SK-N-SH (cell line): Measurements from ENCODE around the gene GK.

Experiments used
- CTCF ChIP-seq: fragments of 200-600 bp; sonication (generic); IDR thresholded peaks from 2 replicates; pipeline ENCODE4 v1.6.1; 2017; ENCODE audit warnings: antibody characterized with exemption, mild to moderate bottlenecking, moderate library complexity
- EP300 ChIP-seq, 2 experiments: IDR thresholded peaks; 2 replicates each; pipeline versions ENCODE4 v1.4.0 to v1.6.1; 2012; ENCODE audit warnings: borderline replicate concordance in 1 of 2, low read depth in 1 of 2, low read length in 1 of 2
- NFIC ChIP-seq: IDR thresholded peaks from 2 replicates; pipeline ENCODE4 v1.4.0; 2012; ENCODE audit warnings: borderline replicate concordance
- POLR2AphosphoS5 ChIP-seq: IDR thresholded peaks from 2 replicates; pipeline ENCODE4 v1.6.1; 2012; ENCODE audit warnings: low read depth, low read length
- RAD21 ChIP-seq: IDR thresholded peaks from 2 replicates; pipeline ENCODE4 v1.6.1; 2012; ENCODE audit warnings: mild to moderate bottlenecking, low read length
- TAF1 ChIP-seq: IDR thresholded peaks from 2 replicates; pipeline ENCODE4 v1.6.1; 2012; ENCODE audit warnings: low read depth, mild to moderate bottlenecking, low read length, moderate library complexity, borderline replicate concordance
- USF2 ChIP-seq: fragments of 150-350 bp; IDR thresholded peaks from 2 replicates; pipeline ENCODE4 v1.6.1; 2017; ENCODE audit warnings: antibody characterized with exemption, low read length, low read depth, borderline replicate concordance
- YY1 ChIP-seq: IDR thresholded peaks from 2 replicates; pipeline ENCODE4 v1.4.0; 2012; ENCODE audit warnings: low read depth, mild to moderate bottlenecking

- TF ChIP-seq NFIC (no peak), CTCF (no peak), TAF1 (no peak), EP300 (IDR thresholded peaks at IDR 0.05; ENCODE audit: borderline replicate concordance in 1 of 2, low read depth in 1 of 2, low read length in 1 of 2) (no peak), POLR2AphosphoS5 (no peak), RAD21 (no peak), YY1 (no peak), USF2 (no peak)
Observed at GRCh38 chrX:30627818-30628652, 25.2 kb upstream of the GK start.
